GM19351 (cell line): ENCODE measurements around the gene RPL10.

Experiments
- ATAC-seq: cut with Tn5 transposase; IDR thresholded peaks from one replicate; pipeline ENCODE4 v1.9.1; 2021; ENCODE audit warnings: mild to moderate bottlenecking, moderate library complexity; ENCODE audit not compliant: unreplicated experiment

The RPL10 gene

GRCh38 chrX:154428176-154429171, 30.3 kb downstream of the RPL10 start, which contains the start of gene ATP6AP1:
ATP6AP1 (plus strand) TSS chrX:154428677; CDS start chrX:154428693, 16 bp downstream.
- peak; percentile 96 for ATAC-seq

- no peak for ATAC-seq
Measured at GRCh38 chrX:154429711-154430110, 31.5 kb downstream of the RPL10 start.

- no peak for ATAC-seq
Measured at GRCh38 chrX:154430479-154430878, 32.3 kb downstream of the RPL10 start.

- ATAC-seq = no peak
Measured at GRCh38 chrX:154430916-154431315, 32.7 kb downstream of the RPL10 start.

- ATAC-seq = no peak
Measured at GRCh38 chrX:154431341-154431740, 33.2 kb downstream of the RPL10 start.

- no peak for ATAC-seq
Measured at GRCh38 chrX:154432210-154432609, 34.0 kb downstream of the RPL10 start.

- no peak for ATAC-seq
Measured at GRCh38 chrX:154433605-154434004, 35.4 kb downstream of the RPL10 start.

- no peak for ATAC-seq
Measured at GRCh38 chrX:154434394-154435168, 36.4 kb downstream of the RPL10 start.

GRCh38 chrX:154435171-154435733, 37.1 kb downstream of the RPL10 start:
- ATAC-seq = no peak

- no peak for ATAC-seq
Measured at GRCh38 chrX:154436374-154436982, 38.3 kb downstream of the RPL10 start.

GRCh38 chrX:154436983-154437752, 39.0 kb downstream of the RPL10 start, which contains the start of gene GDI1:
GDI1 (plus strand) TSS chrX:154437154; CDS start chrX:154437255, 101 bp downstream.
- ATAC-seq = no peak

GRCh38 chrX:154437971-154438893, 40.1 kb downstream of the RPL10 start:
- no peak for ATAC-seq

- no peak for ATAC-seq
Measured at GRCh38 chrX:154439841-154440240, 41.7 kb downstream of the RPL10 start.

- no peak for ATAC-seq
Measured at GRCh38 chrX:154440623-154441357, 42.6 kb downstream of the RPL10 start.

- no peak for ATAC-seq
Measured at GRCh38 chrX:154441564-154441963, 43.4 kb downstream of the RPL10 start.

- ATAC-seq = no peak
Measured at GRCh38 chrX:154441984-154442707, 44.0 kb downstream of the RPL10 start.

- ATAC-seq = no peak
Measured at GRCh38 chrX:154443479-154443910, 45.3 kb downstream of the RPL10 start.
